Muscle of arm (tissue), 12 donors: ENCODE measurements around the gene HOXA13. TPM values are rescaled to one million over a fixed set of nuclear protein-coding genes. Genes with fewer than 3 reads are reported as not detected.

Experiments used
- DNase-seq: peaks from one replicate; pipeline ENCODE4 v3.0.0-alpha.2; 2013
- polyA plus RNA-seq, 12 donors: library from polyadenylated mRNA; unstranded; fragments of 120-200 nt; gene quantifications; one replicate each; pipeline ENCODE4 v1.2.1, GENCODE V29; 2013; ENCODE audit not compliant: insufficient read length in 12 of 12

Gene HOXA13
- polyA plus RNA-seq, 12 donors: 0.07 to 8.1 (median 0.45) TPM; not detected in 3

DNA sequence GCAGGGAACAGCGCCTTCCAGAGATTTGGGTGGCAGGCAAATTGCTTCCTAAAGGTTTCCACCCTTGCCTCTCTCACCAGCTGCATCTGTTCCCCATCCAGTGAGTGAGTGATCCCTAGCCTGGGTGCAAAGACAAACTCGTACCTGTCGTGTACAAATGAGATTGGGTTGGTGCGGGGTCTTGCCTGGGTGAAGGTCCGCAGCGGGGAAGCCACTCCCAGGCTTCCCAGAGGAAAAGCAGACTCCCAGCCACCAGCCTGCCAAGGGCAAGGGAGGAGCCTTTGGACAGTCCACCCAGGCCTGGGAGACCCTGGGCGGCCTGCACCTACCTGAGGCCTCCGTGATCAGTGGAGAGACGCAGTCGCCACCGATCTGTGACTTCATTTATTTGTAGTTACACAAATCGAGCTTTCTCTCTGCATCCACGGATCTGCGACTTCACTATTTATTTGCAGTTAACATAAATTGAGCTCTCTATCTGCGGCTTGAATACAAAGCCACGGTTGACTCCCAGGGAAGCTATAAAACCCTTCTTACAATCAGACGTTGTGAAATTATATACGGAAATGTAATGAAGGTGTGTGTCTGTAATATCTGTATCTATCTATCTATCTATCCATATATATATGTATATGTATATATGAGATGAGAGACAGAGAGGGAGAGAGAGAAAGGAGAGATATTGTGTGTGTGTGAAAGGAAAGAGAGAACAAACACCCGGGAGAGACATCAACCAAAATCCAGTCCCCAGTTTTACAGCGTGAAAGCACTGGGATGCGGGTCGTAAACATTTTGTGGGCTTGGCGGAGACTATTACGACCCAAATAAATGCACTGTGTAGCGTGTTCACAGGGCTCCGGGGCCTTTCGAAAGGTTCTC is 40.4 kb downstream of the HOXA13 start:
- DNase-seq: no peak

DNA sequence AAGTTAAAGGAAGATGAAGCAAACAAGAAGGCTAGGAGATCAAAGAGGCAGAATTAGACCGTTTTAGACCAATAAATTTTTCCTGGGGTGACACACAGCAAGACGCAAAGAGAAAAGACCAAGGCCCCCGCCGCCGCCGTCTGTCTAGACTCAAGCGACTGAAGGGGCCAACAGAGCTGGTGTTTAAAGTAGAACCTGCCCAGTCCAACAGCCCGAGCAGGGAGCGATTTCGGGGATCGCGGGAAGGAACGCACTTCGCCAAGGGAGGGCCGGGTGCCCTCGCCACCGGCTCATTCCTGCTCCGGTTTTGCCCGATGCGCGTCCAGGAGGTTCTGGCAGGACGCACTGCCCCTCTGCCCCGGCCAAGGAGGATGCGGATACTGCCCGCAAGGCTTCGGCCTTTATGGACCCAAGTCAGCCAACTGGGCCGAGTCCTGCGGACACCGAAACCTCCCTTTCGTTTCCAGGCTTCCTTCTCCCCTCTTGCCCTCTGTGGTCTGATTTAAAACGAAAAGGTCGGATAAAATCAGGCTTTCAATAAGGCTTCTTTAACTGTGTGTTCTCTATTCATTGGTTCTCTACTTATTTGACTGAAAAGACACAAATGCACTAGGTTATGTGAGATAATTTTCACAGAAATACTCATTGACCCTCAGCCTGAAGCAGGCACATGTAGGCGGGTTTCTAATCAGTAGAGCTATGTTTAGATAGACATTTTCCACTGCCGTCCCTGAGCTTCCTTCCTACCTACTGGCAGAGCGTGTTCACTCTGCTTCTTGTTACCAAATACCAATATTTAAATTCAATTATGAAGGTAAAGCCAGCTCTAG is 41.2 kb downstream of the HOXA13 start:
- no peak for DNase-seq

DNA sequence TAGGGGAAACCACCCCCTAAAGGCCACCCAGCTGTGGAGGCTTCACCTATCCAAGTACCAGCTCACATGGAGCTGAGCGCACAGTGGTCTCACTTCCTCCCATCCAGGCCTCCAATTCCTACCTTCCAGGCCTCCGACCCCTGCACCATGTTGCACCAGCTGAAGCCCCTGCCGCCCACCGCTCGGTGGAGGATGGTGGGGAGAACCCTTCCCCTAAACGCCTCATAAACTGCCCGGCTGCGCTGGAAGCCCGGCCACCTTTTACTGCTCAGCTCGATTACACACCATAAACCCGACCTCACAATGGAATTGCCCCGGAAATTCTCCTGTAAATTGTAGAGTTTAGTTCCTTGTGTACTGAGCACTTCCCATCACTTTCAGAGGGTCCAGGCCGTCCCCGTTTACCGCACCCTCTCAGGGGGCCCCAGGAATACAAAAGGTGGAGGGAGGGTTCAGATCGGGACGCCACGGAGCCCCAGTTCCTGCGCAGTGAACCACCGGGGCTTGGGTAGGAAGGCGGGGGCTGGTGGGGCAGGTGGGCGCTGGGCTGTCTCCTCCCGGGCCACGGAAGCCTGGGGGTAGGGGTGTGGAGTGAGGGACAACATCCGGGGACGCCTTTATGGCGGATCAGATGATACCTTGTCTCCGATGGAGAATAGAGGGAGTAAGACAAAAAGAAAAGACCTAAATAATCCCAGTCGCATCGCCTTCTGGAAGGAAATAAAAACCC is 42.0 kb downstream of the HOXA13 start:
- no peak for DNase-seq

DNA sequence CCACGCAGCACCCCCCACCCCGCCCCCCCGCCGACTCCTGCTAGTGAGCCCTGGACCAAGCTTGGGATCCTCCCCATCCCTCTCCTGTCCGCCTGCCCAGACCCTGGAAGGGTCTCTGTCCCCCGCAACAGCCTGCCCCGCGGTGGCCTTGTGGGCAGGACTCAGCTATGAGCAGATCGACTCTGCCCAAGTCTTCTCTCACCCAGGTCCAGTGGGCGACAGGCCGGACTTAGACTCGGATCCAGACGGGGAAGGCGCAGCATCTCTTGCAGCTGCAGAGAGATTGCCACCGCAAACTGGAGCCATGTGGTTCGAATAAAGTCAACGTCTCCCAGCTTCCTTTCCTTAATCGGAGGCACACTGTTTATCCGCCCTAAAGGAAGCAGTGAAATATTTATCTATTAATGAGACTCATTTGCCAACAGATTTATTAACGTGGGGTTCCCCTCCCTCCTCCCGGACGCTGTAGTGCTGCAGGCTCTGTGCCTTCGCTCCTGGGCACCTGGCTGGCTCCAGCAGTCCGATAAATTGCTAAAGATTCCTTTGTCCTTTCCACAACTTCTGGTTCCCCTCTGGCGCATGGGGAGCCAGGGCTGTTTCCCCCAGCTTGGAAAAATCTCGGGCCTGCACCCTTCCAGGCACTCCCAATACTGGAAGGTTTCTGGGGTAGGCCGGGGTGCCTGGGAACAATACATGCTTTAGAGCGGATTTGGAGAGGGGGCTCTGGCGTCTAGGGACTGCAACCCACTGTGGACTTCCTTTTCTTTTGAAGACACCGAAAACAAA is 42.8 kb downstream of the HOXA13 start:
- no peak for DNase-seq

DNA sequence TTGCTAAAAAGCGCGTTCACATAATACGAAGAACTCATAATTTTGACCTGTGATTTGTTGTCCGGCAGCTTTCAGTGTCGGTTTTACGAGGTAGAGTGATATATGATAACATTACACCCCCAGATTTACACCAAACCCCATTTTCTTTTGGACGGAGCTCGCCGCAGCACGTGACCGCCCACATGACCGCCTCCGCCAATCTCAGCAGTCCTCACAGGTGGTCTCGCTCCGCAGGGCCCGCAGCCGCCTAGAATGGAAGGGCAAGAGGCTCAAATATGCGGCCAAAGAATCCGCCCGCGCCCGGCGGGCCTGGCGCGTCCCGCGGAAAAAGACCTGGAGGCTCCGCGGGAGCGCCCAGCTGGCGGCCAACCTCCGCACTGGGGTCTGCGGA is 43.4 kb downstream of the HOXA13 start, which contains the start of gene HOXA7:
Gene HOXA7, minus strand, starts transcription at position 168 of the 391 bp plus-strand sequence. Its CDS starts 130 bp downstream, at position 38.
- peak; percentile 92 for DNase-seq

DNA sequence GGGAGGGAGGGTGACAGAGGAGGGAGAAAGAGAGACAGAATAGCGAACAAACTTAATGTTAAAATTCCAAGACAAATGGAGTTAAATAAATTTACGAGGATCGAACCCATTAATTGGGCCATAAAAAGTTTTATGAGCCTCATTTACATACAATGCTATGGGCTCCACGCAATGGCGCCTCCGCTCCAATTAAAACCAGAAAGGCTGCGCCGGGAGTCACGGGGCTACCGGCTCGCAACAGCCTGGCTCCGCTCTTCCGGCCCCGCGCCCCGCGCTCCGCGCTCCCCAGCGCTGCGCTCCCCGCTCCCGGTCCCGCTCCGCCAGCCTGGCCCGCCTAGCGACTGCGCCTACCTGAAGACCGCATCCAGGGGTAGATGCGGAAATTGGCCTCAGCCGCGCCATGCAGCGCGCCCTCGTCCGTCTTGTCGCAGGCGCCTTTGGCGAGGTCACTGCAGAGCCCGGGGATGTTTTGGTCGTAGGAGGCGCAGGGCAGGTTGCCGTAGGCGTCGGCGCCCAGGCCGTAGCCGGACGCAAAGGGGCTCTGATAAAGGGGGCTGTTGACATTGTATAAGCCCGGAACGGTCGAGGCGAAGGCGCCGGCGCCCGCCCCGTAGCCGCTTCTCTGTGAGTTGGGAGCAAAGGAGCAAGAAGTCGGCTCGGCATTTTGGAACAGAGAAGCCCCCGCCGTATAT is 43.9 kb downstream of the HOXA13 start:
- no peak for DNase-seq

DNA sequence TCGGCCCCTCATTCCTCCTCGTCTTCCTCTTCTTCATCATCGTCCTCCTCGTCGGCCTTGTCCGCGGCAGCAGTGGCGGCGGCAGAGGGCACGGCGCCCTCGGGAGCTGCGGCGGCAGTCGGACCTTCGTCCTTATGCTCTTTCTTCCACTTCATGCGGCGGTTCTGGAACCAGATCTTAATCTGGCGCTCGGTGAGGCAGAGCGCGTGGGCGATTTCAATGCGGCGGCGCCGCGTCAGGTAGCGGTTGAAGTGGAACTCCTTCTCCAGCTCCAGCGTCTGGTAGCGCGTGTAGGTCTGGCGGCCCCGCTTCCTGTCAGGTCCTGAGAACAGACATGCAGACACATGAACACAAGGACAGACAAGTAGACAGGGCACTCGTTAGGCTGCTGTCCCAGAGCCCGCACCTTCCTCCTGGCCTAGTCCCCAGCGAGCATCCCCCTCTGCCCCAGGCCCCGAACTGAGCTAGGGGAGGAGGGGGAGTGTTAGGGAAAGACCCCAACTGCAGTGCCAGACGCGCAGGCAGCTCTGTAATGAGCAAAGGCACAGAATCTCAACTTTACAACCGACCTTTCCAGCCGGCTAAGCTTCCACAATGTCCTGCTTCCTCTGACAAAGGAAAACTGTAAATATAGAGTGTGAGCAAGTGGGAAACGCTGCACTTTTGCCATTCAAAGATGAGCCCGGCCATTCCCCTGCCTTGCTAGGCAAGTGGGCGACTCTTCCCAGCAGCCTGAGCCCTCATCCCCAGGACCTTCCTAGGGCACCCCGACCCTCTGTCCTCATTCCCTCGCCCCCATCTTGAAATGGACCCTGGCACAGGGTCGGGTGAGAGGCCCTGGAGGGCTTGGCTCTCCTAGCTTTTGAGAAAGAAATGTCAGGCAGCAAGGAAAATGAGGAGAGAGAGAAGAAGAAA is 44.7 kb downstream of the HOXA13 start:
- no peak for DNase-seq

DNA sequence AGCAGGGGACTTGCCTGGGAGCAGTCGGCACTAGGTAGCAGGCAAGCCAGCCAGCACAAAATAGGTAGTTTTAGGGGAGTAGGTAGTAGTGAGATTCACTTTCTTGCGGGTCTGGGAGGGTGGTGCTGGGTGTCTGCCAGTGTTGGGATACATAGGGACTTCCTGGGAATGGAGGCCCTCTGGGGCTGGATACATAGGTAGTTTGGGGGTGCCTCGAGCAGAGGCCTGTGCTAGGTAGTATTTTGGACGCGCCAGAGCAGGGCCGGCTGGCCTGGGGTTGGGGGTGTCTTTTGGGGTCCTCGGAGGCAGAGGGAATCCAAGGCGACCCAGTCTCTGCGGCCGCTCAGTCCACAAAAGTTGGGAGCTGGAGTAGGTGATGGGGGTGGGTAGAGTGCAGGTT is 45.5 kb downstream of the HOXA13 start:
- no peak for DNase-seq

DNA sequence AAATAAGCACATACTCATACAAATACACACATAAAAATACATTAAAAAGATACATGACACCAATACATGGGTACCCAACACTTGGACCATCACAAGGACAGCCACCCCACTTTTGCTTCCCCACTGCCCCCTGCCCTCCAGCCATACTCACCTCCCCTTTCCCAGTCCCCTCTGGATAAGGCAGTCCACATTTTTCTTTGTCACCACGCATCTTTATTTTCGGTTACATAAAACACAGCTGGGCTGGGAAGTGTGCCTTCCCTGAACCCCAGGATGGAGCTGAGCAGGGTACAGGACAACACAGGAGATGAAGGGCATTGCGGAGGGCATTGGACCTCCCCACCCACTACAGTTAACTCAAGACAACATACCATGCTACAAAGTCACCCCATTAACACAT is 46.4 kb downstream of the HOXA13 start:
- no peak for DNase-seq

DNA sequence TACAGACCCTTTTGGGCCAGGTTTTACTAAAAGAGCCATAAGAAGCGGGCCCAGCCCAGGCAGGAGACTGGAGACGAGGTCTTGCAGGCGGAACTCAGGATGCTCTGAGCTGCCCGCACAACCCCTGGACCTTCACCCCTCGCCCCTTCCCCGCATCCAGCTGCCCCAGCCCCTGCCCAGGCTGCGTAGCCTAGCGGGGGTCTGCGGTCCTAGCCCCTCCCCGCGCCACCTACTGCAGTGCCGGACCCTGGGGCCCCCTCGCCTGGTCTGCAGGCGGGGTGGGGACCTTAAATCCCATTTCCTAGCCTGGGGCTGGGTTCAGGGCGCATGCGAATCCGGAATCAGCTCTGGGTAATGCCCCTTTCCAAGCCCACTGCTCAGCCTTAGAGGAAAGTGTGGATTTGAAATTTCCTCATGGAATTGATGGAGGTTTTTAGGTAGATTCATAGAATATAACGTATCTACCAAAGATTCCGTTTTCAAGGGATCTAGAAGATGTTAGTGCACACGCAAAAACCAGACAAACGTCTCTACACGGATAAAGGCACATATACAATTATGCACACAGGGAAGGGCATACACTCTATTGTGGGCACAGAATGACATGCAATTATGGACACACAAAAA is 47.0 kb downstream of the HOXA13 start:
- DNase-seq: no peak

DNA sequence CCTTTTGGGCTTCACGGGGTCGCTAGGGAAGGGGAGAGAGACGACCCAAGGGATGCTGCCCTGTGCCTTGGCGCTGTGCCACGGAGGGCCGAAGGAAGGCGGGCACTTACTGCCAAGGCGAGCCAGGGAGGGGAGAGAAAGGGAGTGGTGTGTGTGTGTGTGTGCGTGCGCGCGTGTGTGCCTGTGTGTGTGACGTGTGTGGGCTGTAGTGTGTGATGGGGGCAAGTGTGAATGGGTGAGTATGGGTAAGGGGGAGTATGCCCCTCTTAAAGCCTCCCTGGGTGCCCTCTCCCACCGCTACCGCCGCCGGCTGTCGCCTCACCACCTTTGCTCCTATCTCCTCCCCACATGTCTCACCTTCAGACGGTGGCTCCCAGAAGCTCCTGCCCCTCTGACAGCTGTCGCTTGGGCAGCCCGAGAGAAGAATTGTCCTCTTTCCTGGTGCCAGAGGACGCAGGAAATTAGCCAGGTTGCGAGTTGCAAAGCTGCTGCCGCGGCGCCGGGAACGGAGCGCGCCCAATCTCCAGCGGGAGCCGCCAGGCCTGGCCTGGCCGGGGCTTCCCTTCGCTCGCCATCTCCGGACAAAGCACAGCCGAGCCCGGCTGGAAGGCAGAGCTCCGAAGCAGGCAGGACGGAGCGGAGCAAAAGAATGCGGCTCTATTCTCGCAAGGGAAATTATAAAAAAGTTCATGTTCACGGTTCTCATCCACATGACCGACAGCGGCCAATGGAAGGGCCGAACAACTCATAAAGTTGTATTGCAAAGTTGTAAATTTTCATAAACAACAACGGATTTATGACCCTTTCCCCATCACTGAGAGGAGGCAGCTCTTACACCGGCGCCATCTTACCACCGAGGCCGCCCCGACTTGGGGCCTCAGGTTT is 47.7 kb downstream of the HOXA13 start, which contains the start of gene HOXA3:
Gene HOXA3, minus strand, starts transcription at position 653 of the 885 bp plus-strand sequence. CDS start 41,943 bp downstream, outside the sequence.
- DNase-seq: peak; percentile 44

DNA sequence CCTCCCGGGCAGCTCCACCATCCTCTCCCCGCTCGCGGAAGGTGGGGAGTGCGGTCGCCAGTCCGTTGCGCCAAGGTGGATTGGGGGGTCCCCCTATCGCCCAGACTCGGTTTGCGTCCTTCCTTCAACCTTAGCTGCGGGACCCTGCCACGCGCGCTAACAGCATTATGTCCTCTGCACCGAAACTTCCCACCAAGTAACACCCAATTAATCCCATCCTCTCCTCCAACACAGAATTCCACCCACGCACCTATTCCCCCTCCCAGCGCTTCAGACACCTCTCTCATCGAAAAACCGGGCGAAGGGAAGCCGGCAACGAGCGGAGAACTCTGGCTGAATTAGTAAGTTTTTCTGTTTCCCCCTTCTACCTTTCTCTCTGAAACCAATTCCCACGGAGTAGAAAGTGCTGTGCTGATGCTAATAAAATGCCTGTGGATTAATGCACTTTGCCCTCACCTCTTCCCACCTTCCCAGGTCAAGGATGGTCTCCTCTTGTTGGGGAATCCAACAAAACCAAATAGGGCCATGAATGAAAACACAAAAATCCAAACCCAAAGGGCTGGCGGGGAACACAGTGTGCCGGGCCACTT is 48.5 kb downstream of the HOXA13 start:
- no peak for DNase-seq

DNA sequence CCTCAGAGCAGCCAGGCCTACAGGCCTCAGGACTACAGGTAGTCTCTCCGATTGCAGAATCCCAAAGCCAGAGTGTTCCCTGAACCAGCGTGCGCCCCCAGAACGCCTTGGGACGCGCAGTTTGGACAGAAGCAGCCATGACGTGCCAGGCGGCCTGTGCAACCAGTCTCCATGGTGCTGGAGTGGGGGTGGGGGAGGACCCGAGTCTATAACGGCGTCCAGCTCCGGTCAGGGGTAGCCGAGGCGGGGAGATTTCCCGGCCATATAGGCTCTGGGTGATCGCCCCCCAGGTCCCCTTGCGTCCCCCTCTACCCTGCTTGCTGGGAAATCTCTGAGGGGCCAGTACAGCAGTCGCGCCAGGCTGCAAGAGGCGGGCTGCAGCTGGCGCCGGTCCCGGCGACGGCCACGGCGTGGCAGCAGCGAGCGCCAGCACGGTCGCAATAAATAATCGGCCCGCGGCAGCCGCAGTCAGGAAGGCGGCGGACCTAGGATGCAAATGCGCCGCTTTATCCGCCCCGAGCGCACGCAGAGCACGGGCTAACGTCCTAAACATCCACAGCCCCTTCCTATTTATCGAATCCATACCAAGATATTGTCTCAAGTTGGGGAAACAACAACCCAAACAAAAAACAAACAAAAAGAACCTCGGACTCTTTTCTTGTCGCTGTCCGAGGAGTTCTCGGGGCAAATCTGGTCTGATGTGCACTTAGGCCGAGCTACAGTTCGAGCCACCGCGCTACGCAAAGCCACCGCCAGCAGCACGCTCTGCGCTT is 49.1 kb downstream of the HOXA13 start:
- peak; percentile 86 for DNase-seq

DNA sequence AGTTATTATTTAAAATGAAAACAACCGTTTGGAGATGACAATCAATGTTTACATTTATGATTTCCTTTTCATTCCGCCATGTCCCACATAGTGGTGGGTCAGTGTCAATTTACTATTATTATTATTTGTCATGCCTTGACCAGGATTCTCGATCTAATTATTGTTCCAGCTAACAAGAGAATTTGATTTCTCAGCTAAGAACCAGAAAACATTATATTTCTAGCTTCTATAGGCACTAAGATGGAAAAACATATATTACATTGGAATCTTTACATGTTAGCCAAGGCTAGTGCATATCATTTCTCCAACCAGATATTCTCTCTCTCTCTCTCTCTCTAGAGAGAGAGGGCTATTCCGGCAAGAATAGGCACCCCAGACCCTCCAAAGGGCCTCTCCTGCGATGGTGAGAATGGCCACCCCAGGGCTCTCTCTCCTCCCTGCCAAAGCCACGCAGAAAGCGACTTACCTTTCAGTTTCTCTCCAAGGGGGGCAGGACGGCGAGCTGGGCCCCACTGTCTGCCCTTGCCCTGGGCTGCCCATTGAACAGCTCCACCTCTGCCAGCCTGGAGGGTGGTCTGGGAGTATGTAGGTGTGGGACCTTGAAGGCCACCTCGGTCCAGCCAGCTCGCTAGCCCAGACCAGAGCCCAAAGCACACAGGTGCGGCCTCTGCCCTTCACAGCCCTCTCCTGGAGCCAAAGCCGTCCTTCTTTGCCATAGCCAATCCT is 49.9 kb downstream of the HOXA13 start:
- no peak for DNase-seq

DNA sequence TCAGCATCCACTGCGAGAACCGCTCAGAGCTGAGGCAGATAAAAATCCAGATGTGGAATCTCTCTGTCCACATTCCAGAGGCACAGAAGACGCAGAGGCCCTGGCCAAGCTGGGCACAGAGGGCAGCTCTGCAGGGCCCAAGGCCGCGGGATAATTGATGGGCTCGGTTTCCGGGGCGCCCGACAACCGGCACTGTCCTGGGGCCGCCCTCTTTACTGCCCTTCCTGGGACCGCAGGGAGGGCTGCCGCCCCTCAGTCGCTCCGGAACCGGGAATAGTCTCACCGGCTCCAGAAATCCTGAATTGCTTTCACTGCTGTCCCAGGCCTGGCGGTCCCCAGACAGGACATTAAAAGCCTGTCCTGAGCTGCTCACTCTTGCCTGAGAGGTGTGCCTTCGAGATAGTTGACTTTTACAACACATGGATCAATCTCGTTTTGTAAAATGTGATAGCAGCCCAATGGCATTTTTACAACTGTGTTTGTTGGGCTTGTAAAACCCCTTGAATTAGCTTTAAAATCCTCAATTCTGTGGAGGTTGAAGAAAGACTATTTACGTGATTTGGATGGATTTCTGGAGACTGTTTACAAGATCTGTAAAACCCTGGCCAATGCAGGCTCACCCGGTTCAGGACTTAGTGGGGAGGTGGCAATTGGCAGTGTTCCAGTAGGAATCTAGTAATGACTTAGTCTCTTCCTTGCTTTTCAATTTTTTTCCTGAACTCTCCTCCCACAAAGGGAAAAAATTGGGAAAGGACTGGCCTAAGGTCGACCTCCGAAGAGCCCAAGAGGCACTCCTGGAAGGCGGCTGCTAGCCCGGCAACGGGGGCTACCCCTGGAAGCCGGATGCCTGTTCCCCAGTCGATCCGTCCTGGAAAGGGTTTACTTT is 50.9 kb downstream of the HOXA13 start:
- DNase-seq: peak; percentile 41
